ENCODE results near the gene CENPC. TPM values are rescaled to one million over a fixed set of nuclear protein-coding genes. Genes with fewer than 3 reads are reported as not detected.

CENPC gene
- total and polyA plus RNA-seq, 9 donors: 10.9 to 23.4 (median 13.5) TPM

DNA sequence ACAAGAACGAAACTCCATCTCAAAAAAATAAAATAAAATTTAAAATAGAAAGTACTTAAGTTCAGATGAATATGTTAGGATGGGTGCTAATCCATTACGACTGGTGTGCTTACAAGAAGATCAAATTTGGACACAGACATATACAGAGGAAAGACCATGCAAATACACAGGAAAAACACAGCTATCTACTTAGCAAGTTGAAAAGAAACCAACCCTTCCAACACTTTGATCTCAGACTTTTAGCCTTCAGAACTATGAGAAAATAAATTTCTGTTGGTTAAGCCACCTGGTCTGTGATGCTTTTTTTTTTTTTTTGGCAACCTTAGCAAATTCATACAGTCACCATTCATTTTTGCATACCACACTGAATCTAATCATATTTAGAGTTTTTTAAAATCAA lies 116.5 kb downstream of the CENPC start:
- no peak overlapping the region for H3K4me3 ChIP-seq (ENCODE audit: low read length)
- WGBS (ENCODE audit: insufficient coverage): no CpG with 5 or more reads among the region's 2 CpGs
- DNase-seq: no peak
- no peaks in the 10 kb centered on the region for H3K27me3 ChIP-seq (ENCODE audit: control insufficient read depth, insufficient read depth, low read length)
- no peak overlapping the region for H3K27ac ChIP-seq (ENCODE audit: low read length)
- H3K9me3 ChIP-seq (replicated peaks; ENCODE audit: control insufficient read depth, low read depth, low read length): no peaks in the 10 kb centered on the region
- no peaks in the 10 kb centered on the region for H3K36me3 ChIP-seq (ENCODE audit: control insufficient read depth, insufficient read depth, low read length)
- H3K4me1 ChIP-seq (ENCODE audit: control insufficient read depth, insufficient read depth, low read length): no peaks in the 10 kb centered on the region

Other genes starting within 250 kb of the CENPC start
- 0.04 TPM for gene STAP1, start 13.2 kb upstream of the CENPC start, total RNA-seq
- gene STAP1, start 13.2 kb upstream of the CENPC start, polyA plus RNA-seq (ENCODE audit: insufficient read depth in 1 of 8, insufficient read length in 8 of 8, low replicate concordance in 1 of 8): under 1 TPM in 5 of 8 donors, not detected in 3; 0.10 to 0.18 (median 0.13) TPM
- 58.6 TPM for gene UBA6, start 155.7 kb upstream of the CENPC start, total RNA-seq
- gene UBA6, start 155.7 kb upstream of the CENPC start, polyA plus RNA-seq (ENCODE audit: insufficient read depth in 1 of 8, insufficient read length in 8 of 8, low replicate concordance in 1 of 8): 10 to 100 TPM; 26.3 to 50.1 (median 36.0) TPM
- not detected for gene GNRHR, start 208.9 kb upstream of the CENPC start, total RNA-seq
- gene GNRHR, start 208.9 kb upstream of the CENPC start, polyA plus RNA-seq (ENCODE audit: insufficient read depth in 1 of 8, insufficient read length in 8 of 8, low replicate concordance in 1 of 8): under 1 TPM in 7 of 8 donors, not detected in 1; 0.24 to 0.61 (median 0.28) TPM

Data from muscle of leg (tissue), 11 donors.